NT2/D1 (cell line): ENCODE data around the gene ARCN1.

Source experiments
- SUZ12 ChIP-seq: IDR thresholded peaks from 2 replicates; pipeline ENCODE4 v1.6.1; 2011; ENCODE audit not compliant: insufficient read length, insufficient read depth; ENCODE audit errors: extremely low read depth
- YY1 ChIP-seq: IDR thresholded peaks from 2 replicates; pipeline ENCODE4 v1.6.1; 2011; ENCODE audit not compliant: insufficient read length, insufficient read depth
- ZNF274 ChIP-seq: IDR thresholded peaks from 2 replicates; pipeline ENCODE4 v1.6.1; 2011; ENCODE audit warnings: mild to moderate bottlenecking, low read depth, low read length

DNA sequence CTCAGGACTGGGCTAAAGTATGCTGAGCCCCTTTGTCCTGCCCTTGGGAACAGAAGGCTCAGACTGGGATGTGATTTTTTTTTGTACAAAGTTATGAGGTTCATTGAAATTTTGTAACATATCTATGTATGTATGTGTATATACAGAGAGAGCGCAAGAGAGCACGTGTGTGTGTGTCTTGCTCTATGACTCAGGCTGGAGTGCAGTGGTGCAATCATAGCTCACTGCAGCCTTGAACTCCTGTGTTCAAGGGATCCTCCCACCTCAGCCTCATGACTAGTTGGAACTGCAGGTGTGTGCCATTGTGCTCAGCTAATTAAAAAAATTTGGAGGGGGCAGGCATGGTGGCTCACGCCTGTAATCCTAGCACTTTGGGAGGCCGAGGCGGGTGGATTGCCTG lies 35.5 kb upstream of the ARCN1 start:
- TF ChIP-seq SUZ12: no peak
- no peak for TF ChIP-seq YY1
- no peak for TF ChIP-seq ZNF274
